SU-DHL-6 (cell line): ENCODE results near the gene PCK1.

Experiments
- CTCF ChIP-seq: fragments of 200-600 bp; sonication (generic); IDR thresholded peaks from one replicate; pipeline ENCODE4 v1.5.1; 2017; ENCODE audit warnings: antibody characterized with exemption, mild to moderate bottlenecking, low read length, moderate library complexity; ENCODE audit not compliant: insufficient read depth, poor library complexity, severe bottlenecking
- EZH2phosphoT487 ChIP-seq: fragments of 200-600 bp; sonication (generic), shearing (Covaris generic); conservative IDR thresholded peaks from 2 replicates; pipeline ENCODE4 v1.6.1; 2018; ENCODE audit warnings: mild to moderate bottlenecking, antibody characterized with exemption, low read length, moderate library complexity, mixed read lengths

GRCh38 chr20:57570145-57570850 lies 9.4 kb downstream of the PCK1 start:
- no peak for TF ChIP-seq CTCF
- no peak for TF ChIP-seq EZH2phosphoT487
